Fibroblast of pulmonary artery (primary cell): ENCODE measurements around the gene NOS1.

ENCODE experiments used
- DNase-seq: peaks from one replicate; pipeline ENCODE4 v3.0.0-alpha.2; 2010; ENCODE audit warnings: low read depth
- H3K4me3 ChIP-seq: replicated peaks from 2 replicates; pipeline ENCODE4 v1.5.1; 2011; ENCODE audit warnings: low read depth, mild to moderate bottlenecking, control low read depth, low read length, moderate library complexity
- TF ChIP-seq, protein P1 (sequence below): IDR thresholded peaks from 2 replicates; pipeline ENCODE4 v1.5.1; 2011; ENCODE audit warnings: mild to moderate bottlenecking, control low read depth, low read length, inconsistent platforms; ENCODE audit errors: missing control alignments

NOS1 gene

DNA sequence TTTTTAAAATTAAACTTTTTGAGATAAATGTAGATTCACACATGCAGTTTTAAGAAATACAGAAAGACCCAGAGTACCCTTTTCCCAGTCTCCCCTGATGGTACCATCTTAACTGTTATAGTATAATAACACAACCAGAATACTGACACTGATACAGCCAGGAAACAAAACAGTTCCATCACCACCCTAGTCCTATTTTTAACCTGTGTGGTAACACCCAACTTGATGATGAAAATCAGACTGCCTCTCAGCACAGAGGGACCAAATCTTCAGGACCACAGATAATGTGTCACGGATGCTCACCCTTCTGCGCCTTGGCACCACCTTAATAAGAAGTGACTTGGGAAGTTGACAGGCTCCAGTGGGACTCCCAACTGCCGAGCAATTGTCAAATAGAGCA is 189.3 kb downstream of the NOS1 start:
- DNase-seq = no peak
- no peak overlapping the region for H3K4me3 ChIP-seq

DNA sequence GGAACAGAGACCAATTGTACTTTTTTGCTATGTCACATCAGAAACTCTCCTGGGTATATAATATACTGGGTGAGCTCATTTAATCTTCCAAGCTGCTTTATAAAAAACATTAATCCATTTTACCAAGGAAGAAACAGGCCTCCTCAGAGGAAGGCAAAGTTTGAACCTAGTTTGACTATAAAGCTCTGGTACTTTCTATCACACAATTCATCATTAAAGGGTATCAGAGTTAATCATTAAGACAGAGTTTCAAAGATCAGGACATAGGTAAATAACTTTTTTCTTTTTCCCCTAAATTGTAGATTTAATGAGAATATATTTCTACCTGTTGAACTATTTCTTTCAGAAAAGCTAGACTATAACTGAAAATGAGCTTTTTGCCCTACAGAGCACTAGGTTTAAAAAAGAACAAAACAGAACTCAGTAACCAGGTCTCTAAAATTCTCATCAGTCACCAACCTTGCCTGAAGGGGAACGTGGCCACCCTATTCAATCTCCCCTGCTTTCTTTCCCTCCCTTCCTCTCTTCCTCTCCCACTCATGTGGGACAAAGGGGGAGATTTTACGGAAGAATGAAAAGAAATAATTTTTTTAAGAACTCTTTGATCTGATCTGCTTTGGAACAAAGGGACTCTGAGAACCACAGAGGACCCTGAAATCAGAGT is 189.8 kb downstream of the NOS1 start:
- TF ChIP-seq, protein P1, sequence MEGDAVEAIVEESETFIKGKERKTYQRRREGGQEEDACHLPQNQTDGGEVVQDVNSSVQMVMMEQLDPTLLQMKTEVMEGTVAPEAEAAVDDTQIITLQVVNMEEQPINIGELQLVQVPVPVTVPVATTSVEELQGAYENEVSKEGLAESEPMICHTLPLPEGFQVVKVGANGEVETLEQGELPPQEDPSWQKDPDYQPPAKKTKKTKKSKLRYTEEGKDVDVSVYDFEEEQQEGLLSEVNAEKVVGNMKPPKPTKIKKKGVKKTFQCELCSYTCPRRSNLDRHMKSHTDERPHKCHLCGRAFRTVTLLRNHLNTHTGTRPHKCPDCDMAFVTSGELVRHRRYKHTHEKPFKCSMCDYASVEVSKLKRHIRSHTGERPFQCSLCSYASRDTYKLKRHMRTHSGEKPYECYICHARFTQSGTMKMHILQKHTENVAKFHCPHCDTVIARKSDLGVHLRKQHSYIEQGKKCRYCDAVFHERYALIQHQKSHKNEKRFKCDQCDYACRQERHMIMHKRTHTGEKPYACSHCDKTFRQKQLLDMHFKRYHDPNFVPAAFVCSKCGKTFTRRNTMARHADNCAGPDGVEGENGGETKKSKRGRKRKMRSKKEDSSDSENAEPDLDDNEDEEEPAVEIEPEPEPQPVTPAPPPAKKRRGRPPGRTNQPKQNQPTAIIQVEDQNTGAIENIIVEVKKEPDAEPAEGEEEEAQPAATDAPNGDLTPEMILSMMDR = no peak
- no peak for DNase-seq
- no peak overlapping the region for H3K4me3 ChIP-seq

More for the DNA sequence above, 189.3 kb downstream of the NOS1 start:
- TF ChIP-seq, protein P1 = no peak

DNA sequence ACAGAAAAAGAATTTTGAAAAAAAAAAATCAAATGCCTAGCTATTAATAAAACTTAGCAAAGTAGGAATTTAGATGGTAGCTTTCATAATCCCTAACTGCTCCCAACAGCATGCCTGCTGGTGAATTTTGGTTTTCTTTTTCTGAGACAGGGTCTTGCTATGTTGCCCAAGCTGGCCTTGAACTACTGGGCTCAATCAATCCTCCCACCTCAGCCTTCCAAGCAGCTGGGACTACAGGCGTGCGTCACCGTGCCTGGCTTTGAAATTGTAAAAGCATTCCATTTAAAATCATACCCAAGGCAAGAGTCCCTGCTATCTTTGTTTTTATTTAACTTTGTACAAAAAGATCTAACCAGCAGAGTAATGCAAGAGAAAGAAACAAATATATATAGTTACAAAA is 191.9 kb downstream of the NOS1 start:
- DNase-seq = no peak
- TF ChIP-seq, protein P1 = no peak

DNA sequence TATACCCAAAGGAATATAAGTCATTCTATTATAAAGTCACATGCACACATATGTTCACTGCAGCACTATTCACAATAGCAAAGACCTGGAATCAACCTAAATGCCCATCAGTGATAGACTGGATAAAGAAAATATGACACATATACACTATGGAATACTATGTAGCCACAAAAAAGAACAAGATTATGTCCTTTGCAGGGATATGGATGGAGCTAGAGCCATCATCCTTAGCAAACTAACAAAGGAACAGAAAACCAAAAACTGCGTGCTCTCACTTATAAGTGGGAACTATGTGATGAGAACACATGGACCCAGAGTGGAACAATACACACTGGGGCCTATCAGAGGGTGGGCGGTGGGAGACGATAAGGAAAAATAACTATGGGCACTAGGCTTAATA is 192.4 kb downstream of the NOS1 start:
- TF ChIP-seq, protein P1 = no peak
- H3K4me3 ChIP-seq = no peak overlapping the region
- DNase-seq = no peak

More for the DNA sequence above, 191.9 kb downstream of the NOS1 start:
- no peak overlapping the region for H3K4me3 ChIP-seq

DNA sequence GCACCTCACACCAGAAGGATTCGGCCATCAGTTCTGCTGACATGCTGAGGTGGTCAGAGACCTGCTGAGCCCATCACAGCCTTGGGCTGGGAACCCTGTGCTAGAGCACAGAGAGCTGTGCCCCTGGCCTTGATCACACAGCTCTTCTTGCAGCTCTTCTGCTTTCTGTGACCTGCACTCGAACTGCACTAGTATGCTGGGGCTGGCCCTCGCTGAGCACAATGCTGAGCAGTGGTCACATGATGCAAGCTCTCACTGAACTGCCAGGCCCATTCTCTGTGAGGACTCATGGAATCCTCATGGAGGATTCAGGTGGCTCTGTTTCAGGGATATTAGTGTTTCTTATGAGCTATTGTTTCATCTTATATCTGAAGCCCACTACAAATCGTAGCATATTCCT is 193.7 kb downstream of the NOS1 start:
- TF ChIP-seq, protein P1 = no peak
- DNase-seq = no peak
- no peak overlapping the region for H3K4me3 ChIP-seq

DNA sequence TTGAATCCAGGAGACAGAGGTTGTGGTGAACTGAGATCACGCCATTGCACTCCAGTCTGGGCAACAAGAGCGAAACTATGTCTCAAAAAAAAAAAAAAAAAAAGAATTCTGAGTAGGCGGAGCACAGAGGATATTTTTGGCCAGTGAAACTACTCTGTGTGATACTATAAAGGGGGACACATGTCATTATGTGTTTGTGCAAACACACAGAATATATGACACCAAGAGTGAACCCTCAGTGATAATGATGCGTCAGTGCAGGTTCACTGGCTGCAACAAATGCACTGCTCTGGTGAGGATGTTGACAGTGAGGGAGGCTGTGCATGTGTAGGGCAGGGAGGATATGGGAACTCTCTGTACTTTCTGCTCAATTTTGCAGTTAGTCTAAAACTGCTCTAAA is 195.3 kb downstream of the NOS1 start:
- H3K4me3 ChIP-seq = no peak overlapping the region
- TF ChIP-seq, protein P1 = no peak
- DNase-seq = no peak

DNA sequence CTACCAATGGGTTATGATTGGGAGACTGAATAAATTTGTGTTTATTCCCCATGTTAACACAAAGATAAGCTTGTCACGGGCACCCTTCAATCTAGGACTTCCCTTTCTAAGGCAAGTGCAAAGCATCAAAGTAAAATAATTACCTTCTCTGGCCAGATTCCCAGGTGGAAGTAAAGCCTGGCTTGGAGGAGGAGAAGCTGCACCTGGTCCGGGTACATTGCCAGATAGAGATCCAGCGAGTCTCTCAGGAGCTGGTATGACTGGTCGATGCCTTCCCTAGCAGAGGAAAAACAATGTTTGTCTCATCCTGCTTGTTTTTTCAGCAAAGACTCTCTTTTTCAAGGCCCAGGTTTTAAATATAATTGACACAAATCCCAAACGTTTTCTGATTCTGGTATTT is 196.1 kb downstream of the NOS1 start:
- H3K4me3 ChIP-seq = no peak overlapping the region
- DNase-seq = no peak
- TF ChIP-seq, protein P1 = no peak
